K562 (cell line): Measurements from ENCODE around the gene CCDC201. TPM values are rescaled to one million over a fixed set of nuclear protein-coding genes. Genes with fewer than 3 reads are reported as not detected.

Source experiments
- ATAC-seq: fragments of 200-7000 bp; cut with Tn5 transposase; 3 replicates; pipeline ENCODE4 v1.9.1; 2020; ENCODE audit warnings: moderate library complexity
- BruUV-seq: library from RNA; stranded (reverse); fragments of 400-500 nt; replicated peaks from 2 replicates; lab custom pipeline; 2021; lab: Mats Ljungman, UMichigan
- CTCF ChIA-PET: fragments of 300-600 bp; formaldehyde crosslinking; extraction: SDS; loops from one replicate; lab custom pipeline; 2021; ENCODE audit warnings: low intra/inter-chr PET ratio; lab: Yijun Ruan, JAX
- POLR2A ChIA-PET: fragments of 300-600, 350-650 bp; sonication (Branson Sonifier 250); formaldehyde crosslinking; extraction: SDS; loops from one replicate; lab custom pipeline; 2021; ENCODE audit warnings: antibody characterized with exemption, inconsistent platforms; lab: Yijun Ruan, JAX
- DNase-seq, 4 experiments: peaks; one replicate each; pipeline versions ENCODE4 v3.0.0 to v3.0.0-alpha.2; 2011 to 2018; ENCODE audit warnings: low spot score in 3 of 4, mixed read lengths in 3 of 4; ENCODE audit errors: extremely low read depth in 1 of 4
- FAIRE-seq: peaks from 2 replicates; lab custom pipeline; 2011; peaks lifted over from hg19 to GRCh38; lab: Jason Lieb, UNC
- H2AFZ ChIP-seq: 2 replicates; pipeline ENCODE4 v1.6.0; 2011; ENCODE audit warnings: low read depth, low read length, control low read depth, inconsistent platforms
- H3K27ac ChIP-seq: fragments of 200-600 bp; 3 replicates; pipeline ENCODE4 v1.8.0; 2011; ENCODE audit warnings: low read depth, mild to moderate bottlenecking, control low read depth, inconsistent platforms, low read length, moderate library complexity, mixed read lengths; ENCODE audit errors: extremely low read depth
- H3K27me3 ChIP-seq, 2 experiments: fragments of 300-600 bp in 1 of 2; 2 replicates in 1 of 2; 3 replicates in 1 of 2; pipeline versions ENCODE4 v1.6.0 to v1.8.0; 2011; ENCODE audit warnings: inconsistent platforms in 2 of 2, low read length in 2 of 2, mild to moderate bottlenecking in 1 of 2, mixed read lengths in 1 of 2, moderate library complexity in 1 of 2; ENCODE audit not compliant: control insufficient read depth in 2 of 2, insufficient read depth in 2 of 2
- H3K36me3 ChIP-seq: fragments of 300-600 bp; 3 replicates; pipeline ENCODE4 v1.8.0; 2011; ENCODE audit warnings: mild to moderate bottlenecking, low read length, inconsistent platforms; ENCODE audit not compliant: control insufficient read depth, insufficient read depth
- H3K4me1 ChIP-seq, 2 experiments: fragments of 200-600 bp in 1 of 2; replicated peaks in 1 of 2; 2 replicates in 1 of 2; 3 replicates in 1 of 2; pipeline versions ENCODE4 v1.5.1 to v1.8.0; 2011; ENCODE audit warnings: inconsistent platforms in 2 of 2, low read length in 2 of 2, mild to moderate bottlenecking in 1 of 2, mixed read lengths in 1 of 2, moderate library complexity in 1 of 2; ENCODE audit not compliant: control insufficient read depth in 2 of 2, insufficient read depth in 2 of 2
- H3K4me2 ChIP-seq: 2 replicates; pipeline ENCODE4 v1.6.1; 2011; ENCODE audit warnings: low read length, control low read depth, inconsistent platforms, mixed read lengths; ENCODE audit not compliant: insufficient read depth
- H3K4me3 ChIP-seq: fragments of 200-600 bp; sonication (generic), shearing (Covaris generic); 2 replicates; pipeline ENCODE4 v1.5.1; 2016; ENCODE audit warnings: control low read depth, inconsistent platforms
- H3K79me2 ChIP-seq: fragments of 200-600 bp; 3 replicates; pipeline ENCODE4 v1.8.0; 2011; ENCODE audit warnings: low read length, inconsistent platforms; ENCODE audit not compliant: control insufficient read depth, insufficient read depth
- H3K9ac ChIP-seq, 2 experiments: 2 replicates each; pipeline versions ENCODE4 v1.6.0 to v1.6.1; 2011; ENCODE audit warnings: low read depth in 2 of 2, low read length in 2 of 2, control low read depth in 1 of 2, inconsistent platforms in 1 of 2, mild to moderate bottlenecking in 1 of 2, mixed read lengths in 1 of 2; ENCODE audit not compliant: insufficient read depth in 1 of 2
- H3K9me1 ChIP-seq: one replicate; pipeline ENCODE4 v1.6.0; 2011; ENCODE audit warnings: inconsistent platforms, mild to moderate bottlenecking, low read length, moderate library complexity; ENCODE audit not compliant: control insufficient read depth, insufficient read depth
- H3K9me3 ChIP-seq: replicated peaks from 2 replicates; pipeline ENCODE4 v1.5.1; 2011; ENCODE audit warnings: low read depth, low read length, inconsistent platforms; ENCODE audit not compliant: control insufficient read depth, insufficient read depth
- H4K20me1 ChIP-seq: replicated peaks from 2 replicates; pipeline ENCODE4 v1.6.1; 2011; ENCODE audit warnings: low read length, inconsistent platforms, mixed read lengths; ENCODE audit not compliant: control insufficient read depth, insufficient read depth
- ATF7 ChIP-seq: fragments of 450-650 bp; IDR thresholded peaks from 2 replicates; pipeline ENCODE4 v1.7.1; 2014; ENCODE audit warnings: mild to moderate bottlenecking, moderate library complexity
- CTCFL ChIP-seq: IDR thresholded peaks from 2 replicates; pipeline ENCODE4 v1.6.1; 2011; ENCODE audit warnings: borderline replicate concordance, low read depth, mild to moderate bottlenecking, moderate library complexity, low read length; ENCODE audit not compliant: insufficient read depth, poor library complexity, severe bottlenecking
- GABPB2 ChIP-seq: fragments of 250-450 bp; sonication (Bioruptor Pico); conservative IDR thresholded peaks from 2 replicates; pipeline ENCODE4 v1.5.1; 2021; ENCODE audit warnings: mild to moderate bottlenecking
- HDAC1 ChIP-seq, 2 experiments: fragments of 450-650 bp; IDR thresholded peaks; 2 replicates each; pipeline ENCODE4 v1.6.1; 2016 to 2017; ENCODE audit warnings: inconsistent platforms in 1 of 2, mild to moderate bottlenecking in 1 of 2, moderate library complexity in 1 of 2
- IRF1 ChIP-seq: sonication (generic); formaldehyde crosslinking; IDR thresholded peaks from 2 replicates; pipeline ENCODE4 v1.8.0; 2022; ENCODE audit warnings: missing genetic modification reagents, mild to moderate bottlenecking, borderline replicate concordance
- MECOM ChIP-seq: fragments of 250-450 bp; sonication (Bioruptor Pico); IDR thresholded peaks from 2 replicates; pipeline ENCODE4 v1.8.0; 2022; ENCODE audit warnings: inconsistent platforms
- PURB ChIP-seq: sonication (generic); formaldehyde crosslinking; IDR thresholded peaks from 2 replicates; pipeline ENCODE4 v1.9.0; 2021; ENCODE audit warnings: low read depth, mild to moderate bottlenecking, missing genetic modification reagents
- STAT6 ChIP-seq: sonication (generic); formaldehyde crosslinking; IDR thresholded peaks from 2 replicates; pipeline ENCODE4 v1.8.1; 2023; ENCODE audit warnings: mild to moderate bottlenecking, missing genetic modification reagents
- ZNF347 ChIP-seq: fragments of 450-650 bp; formaldehyde crosslinking; IDR thresholded peaks from 2 replicates; pipeline ENCODE4 v1.4.0; 2020; ENCODE audit warnings: low read depth, mild to moderate bottlenecking, moderate library complexity
- WGBS: fragments of 100-300 bp; shearing (Covaris generic); methylation state at CpG from one replicate; pipeline ENCODE4 v1.1.6; 2016; ENCODE audit warnings: low coverage, mixed read lengths; ENCODE audit not compliant: insufficient coverage; ENCODE audit errors: missing lambda C conversion rate; 5-methylcytosine and 5-hydroxymethylcytosine counted together
- in situ Hi-C: fragments of 300-500 bp; cut with MboI; formaldehyde crosslinking; loops from 4 replicates; pipeline ENCODE4 v1.15.0; 2018; ENCODE audit warnings: inconsistent platforms, mixed read lengths
- intact Hi-C: fragments of 100-400 bp; cut with micrococcal nuclease; formaldehyde crosslinking; loops from 2 replicates; pipeline ENCODE4 v1.14.2; 2022
- polyA plus RNA-seq, 8 experiments: library from polyadenylated mRNA; depleted of rRNA in 4 of 8; stranded (reverse) in 5 of 8; unstranded in 3 of 8; fragments of >200 nt; fragmentation: Nextera tagmentation in 2 of 8; fragmentation: Illumina TruSeq in 1 of 8; extraction: Ambion mirVana in 2 of 8; extraction: Trizol in 1 of 8; gene quantifications; 2 replicates each; pipeline versions ENCODE4 v1.2.1 to v1.2.3, GENCODE V29; 2011 to 2014; ENCODE audit warnings: inconsistent platforms in 1 of 8, missing spikeins in 1 of 8
- total RNA-seq, 7 experiments: library from RNA; depleted of rRNA in 6 of 7; stranded (reverse); fragments of >200 nt in 6 of 7; fragmentation: Illumina TruSeq in 2 of 7; extraction: Trizol in 2 of 7; gene quantifications; 2 replicates each; pipeline versions ENCODE4 v1.2.1 to v1.2.3, GENCODE V29; 2011 to 2021; ENCODE audit warnings: low replicate concordance in 1 of 7

Gene CCDC201
- total and polyA plus RNA-seq, 9 of the 15 experiments (the other 6 are each of a cell fraction or from before 2014, with no cell fraction given): not detected

GRCh38 chr7:45880433-45880860 is 7.6 kb upstream of the CCDC201 start:
- no peak for DNase-seq
- H3K27ac ChIP-seq: no peak overlapping the region
- ChIA-PET POLR2A (no interaction called here), CTCF (no interaction called here)
- H3K79me2 ChIP-seq: no peaks in the 10 kb centered on the region
- no peak overlapping the region for H2AFZ ChIP-seq
- H3K36me3 ChIP-seq: no peaks in the 10 kb centered on the region
- peaks cover 0 to 15% of the 10 kb centered on the region in 2 experiments; a peak in 1 of 5 replicates for H3K27me3 ChIP-seq
- no peak overlapping the region for H3K4me2 ChIP-seq
- no peak for FAIRE-seq
- no peak for ATAC-seq
- 0% methylated on average over 6 of the region's 7 CpGs for WGBS
- H3K9ac ChIP-seq: no peak overlapping the region
- H3K4me3 ChIP-seq: no peak overlapping the region
- no peaks in the 10 kb centered on the region for H4K20me1 ChIP-seq
- H3K4me1 ChIP-seq: no peaks in the 10 kb centered on the region
- no peaks in the 10 kb centered on the region for H3K9me1 ChIP-seq
- TF ChIP-seq MECOM (CRISPR knock-in tag): no peak
- in situ Hi-C loops: no loop called here
- BruUV-seq: no TSS peak
- H3K9me3 ChIP-seq: no peaks in the 10 kb centered on the region
- intact Hi-C loops: no loop called here

- Histone ChIP-seq H3K9me3 (no peaks in the 10 kb centered on the region), H4K20me1 (no peaks in the 10 kb centered on the region), H3K9ac (no peak overlapping the region), H3K4me1 (no peaks in the 10 kb centered on the region; a peak in 1 of 5 replicates), H3K9me1 (no peaks in the 10 kb centered on the region), H3K4me2 (no peak overlapping the region), H2AFZ (no peak overlapping the region), H3K79me2 (no peaks in the 10 kb centered on the region), H3K36me3 (no peaks in the 10 kb centered on the region), H3K4me3 (no peak overlapping the region), H3K27me3 (peaks cover 0 to 12% of the 10 kb centered on the region in 2 experiments; a peak in 1 of 5 replicates), H3K27ac (no peak overlapping the region)
- ChIA-PET CTCF (no interaction called here), POLR2A (interaction anchor here (0.6 kb wide), 1 partner anchor 1359 kb away, joined by 3 read pairs; no protein-coding TSS in a partner anchor)
- in situ Hi-C loops (no loop called here), intact Hi-C loops (no loop called here)
- no peak for DNase-seq
- BruUV-seq: no TSS peak
- 2% methylated on average over 3 of the region's 3 CpGs for WGBS
- ATAC-seq: no peak
- no peak for FAIRE-seq
- no peak for TF ChIP-seq ATF7
- no peak for TF ChIP-seq STAT6 (CRISPR knock-in tag)
- TF ChIP-seq CTCFL: no peak
- TF ChIP-seq IRF1: no peak
- TF ChIP-seq HDAC1 (IDR thresholded peaks at IDR 0.05): no peak
- no peak for TF ChIP-seq ZNF347 (CRISPR knock-in tag)
- no peak for TF ChIP-seq PURB (CRISPR knock-in tag)
- no peak for TF ChIP-seq GABPB2 (CRISPR knock-in tag)
These were observed 5.7 kb upstream of the CCDC201 start for GRCh38 chr7:45878457-45879144.
